Calu3 (cell line): ENCODE measurements around the gene SLC25A24. TPM values are rescaled to one million over a fixed set of nuclear protein-coding genes. Genes with fewer than 3 reads are reported as not detected.
A peak's percentile ranks its signal among the peaks of the same experiment; 100 is the strongest.

Experiments
- BruUV-seq: library from RNA; stranded (reverse); fragments of 400-500 nt; replicated peaks from 2 replicates; lab custom pipeline; 2021; lab: Mats Ljungman, UMichigan
- CTCF ChIA-PET: fragments of 300-600 bp; sonication (Branson Sonifier 250); formaldehyde crosslinking; loops from one replicate; lab custom pipeline; 2022; ENCODE audit warnings: antibody characterized with exemption; lab: Charles Lee
- DNase-seq: peaks from one replicate; pipeline ENCODE4 v3.0.0; 2022
- H3K27ac Mint-ChIP-seq: one replicate; pipeline ENCODE4 v1.8.0; 2022; ENCODE audit warnings: mixed read lengths; ENCODE audit not compliant: unreplicated experiment
- H3K27me3 Mint-ChIP-seq: one replicate; pipeline ENCODE4 v1.8.0; 2022; ENCODE audit warnings: mixed read lengths; ENCODE audit not compliant: unreplicated experiment
- H3K36me3 Mint-ChIP-seq: one replicate; pipeline ENCODE4 v1.8.0; 2022; ENCODE audit warnings: mild to moderate bottlenecking, moderate library complexity, mixed read lengths; ENCODE audit not compliant: insufficient read depth, unreplicated experiment
- H3K4me1 Mint-ChIP-seq: one replicate; pipeline ENCODE4 v1.8.0; 2022; ENCODE audit warnings: mild to moderate bottlenecking, low read depth, mixed read lengths; ENCODE audit not compliant: unreplicated experiment
- H3K4me3 Mint-ChIP-seq: one replicate; pipeline ENCODE4 v1.8.0; 2022; ENCODE audit warnings: mild to moderate bottlenecking, low read depth, moderate library complexity, mixed read lengths; ENCODE audit not compliant: unreplicated experiment
- H3K9me3 Mint-ChIP-seq: one replicate; pipeline ENCODE4 v1.8.0; 2022; ENCODE audit warnings: low read depth, mixed read lengths; ENCODE audit not compliant: unreplicated experiment
- CTCF ChIP-seq: fragments of 200-600 bp; IDR thresholded peaks from one replicate; pipeline ENCODE4 v1.8.0; 2022; ENCODE audit warnings: antibody characterized with exemption; ENCODE audit not compliant: unreplicated experiment
- intact Hi-C: fragments of 100-400 bp; cut with micrococcal nuclease; formaldehyde crosslinking; loops from one replicate; pipeline ENCODE4 v1.10.0; 2022; ENCODE audit not compliant: unreplicated experiment
- total RNA-seq: library from RNA; stranded (reverse); gene quantifications from 2 replicates; pipeline ENCODE4 v1.2.3, GENCODE V29; 2022

Gene SLC25A24
- total RNA-seq, 1 experiment from 2014 or later = 40.7 TPM

DNA sequence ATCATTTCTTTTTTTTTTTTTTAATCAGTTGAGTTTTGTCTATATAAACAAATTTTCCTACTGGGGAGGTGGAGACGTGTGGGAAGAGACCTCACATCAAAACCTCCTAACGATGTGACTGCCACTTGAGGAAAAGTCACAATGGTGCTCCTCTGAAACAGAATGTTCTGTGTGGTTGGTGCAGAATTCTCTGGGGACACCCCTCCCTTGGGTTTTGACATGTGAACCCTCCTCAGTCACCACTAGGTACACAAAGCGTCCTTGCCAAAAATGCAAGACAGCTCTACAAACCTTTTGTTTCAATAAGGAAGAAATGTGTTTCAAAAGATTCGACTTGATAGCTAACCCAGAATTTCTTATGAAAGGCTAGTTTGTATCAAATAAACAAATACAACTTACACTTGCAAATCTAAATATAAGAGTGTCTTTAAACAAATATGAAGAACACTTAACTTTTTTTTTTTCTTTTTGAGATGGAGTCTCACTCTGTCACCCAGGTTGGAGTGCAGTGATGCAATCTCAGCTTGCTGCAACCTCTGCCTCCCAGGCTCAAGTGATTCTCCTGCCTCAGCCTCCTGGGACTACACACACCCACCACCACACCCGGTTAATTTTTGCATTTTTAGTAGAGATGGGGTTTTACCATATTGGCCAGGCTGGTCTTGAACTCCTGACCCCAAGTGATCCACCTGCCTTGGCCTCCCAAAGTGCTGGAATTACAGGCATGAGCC is 9.3 kb downstream of the SLC25A24 start:
- no peak for TF ChIP-seq CTCF
- no peak for DNase-seq
- Mint-ChIP-seq H3K36me3 (peaks cover 27% of the 10 kb centered on the region), H3K4me3 (no peak overlapping the region), H3K27me3 (no peaks in the 10 kb centered on the region), H3K9me3 (no peaks in the 10 kb centered on the region), H3K4me1 (no peaks in the 10 kb centered on the region), H3K27ac (no peak overlapping the region)
- BruUV-seq = no TSS peak
- intact Hi-C loops = no loop called here
- CTCF ChIA-PET = no interaction called here

DNA sequence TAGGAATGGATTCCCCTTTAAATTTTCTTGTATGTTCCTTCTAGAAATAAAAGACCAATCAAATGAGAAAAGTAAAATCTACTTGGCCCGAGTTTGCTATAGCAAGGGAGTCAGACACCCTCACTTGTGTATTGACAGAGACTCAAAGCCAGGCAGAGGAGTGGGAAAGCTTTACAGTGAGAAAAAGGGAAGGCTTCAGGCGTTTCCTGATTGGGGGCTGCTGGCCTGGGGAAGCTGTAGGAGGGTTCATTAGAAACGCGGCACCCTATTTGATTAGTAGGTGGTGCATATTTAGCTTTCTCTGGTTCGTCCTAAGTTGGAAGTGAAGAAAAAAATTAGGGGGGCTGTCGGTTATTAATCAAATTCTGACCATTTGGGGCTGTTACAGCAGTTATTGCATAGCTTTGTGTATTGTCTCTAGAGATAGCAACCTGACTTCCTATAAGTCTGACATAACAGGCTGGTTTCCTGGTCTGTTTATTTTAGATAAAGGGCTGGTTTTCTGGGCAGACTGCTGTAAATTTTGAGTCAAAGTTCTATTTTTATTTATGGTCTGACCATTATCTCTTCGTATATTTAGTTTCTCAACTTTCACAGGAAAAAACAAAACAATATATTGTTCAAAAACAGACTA is 10.0 kb downstream of the SLC25A24 start:
- CTCF ChIA-PET = no interaction called here
- peaks cover 24% of the 10 kb centered on the region for H3K36me3 Mint-ChIP-seq
- no peaks in the 10 kb centered on the region for H3K4me1 Mint-ChIP-seq
- no peaks in the 10 kb centered on the region for H3K27me3 Mint-ChIP-seq
- intact Hi-C loops = no loop called here
- DNase-seq = no peak
- H3K27ac Mint-ChIP-seq = no peak overlapping the region
- no peak overlapping the region for H3K4me3 Mint-ChIP-seq
- no peaks in the 10 kb centered on the region for H3K9me3 Mint-ChIP-seq
- BruUV-seq = TSS peak; percentile 21
- no peak for TF ChIP-seq CTCF

DNA sequence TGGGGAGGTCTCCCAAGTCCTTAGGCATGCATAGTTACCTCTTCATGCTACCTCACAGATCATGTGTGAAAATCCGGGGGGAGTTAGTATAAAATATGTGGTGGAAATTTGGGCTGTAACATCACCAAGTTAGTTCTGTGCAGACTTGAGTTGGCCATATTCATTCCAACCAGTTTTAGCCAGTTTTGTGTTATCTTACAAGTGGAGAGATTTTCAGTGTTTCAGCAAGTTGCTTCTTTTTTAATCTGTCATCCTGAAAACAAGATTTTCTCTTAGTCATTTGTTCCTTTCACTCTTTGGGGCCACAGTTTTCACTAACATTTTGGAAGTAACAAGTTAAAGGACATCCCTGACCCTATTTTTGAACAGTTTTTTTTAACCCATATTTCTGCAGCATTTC is 11.3 kb downstream of the SLC25A24 start:
- CTCF ChIA-PET = no interaction called here
- intact Hi-C loops = no loop called here
- Mint-ChIP-seq H3K27ac (no peak overlapping the region), H3K9me3 (no peaks in the 10 kb centered on the region), H3K4me1 (no peaks in the 10 kb centered on the region), H3K4me3 (no peak overlapping the region), H3K27me3 (no peaks in the 10 kb centered on the region), H3K36me3 (peaks cover 24% of the 10 kb centered on the region)
- BruUV-seq = no TSS peak
- DNase-seq = no peak
- no peak for TF ChIP-seq CTCF

- intact Hi-C loops = no loop called here
- H3K4me3 Mint-ChIP-seq = no peak overlapping the region
- no peaks in the 10 kb centered on the region for H3K9me3 Mint-ChIP-seq
- no peak for TF ChIP-seq CTCF
- peaks cover 9% of the 10 kb centered on the region for H3K4me1 Mint-ChIP-seq
- H3K27me3 Mint-ChIP-seq = no peaks in the 10 kb centered on the region
- no peak for DNase-seq
- CTCF ChIA-PET = no interaction called here
- H3K27ac Mint-ChIP-seq = peak overlapping the region; percentile 66
- H3K36me3 Mint-ChIP-seq = peaks cover 37% of the 10 kb centered on the region
- no TSS peak for BruUV-seq
Measured at GRCh38 chr1:108182959-108183700, 17.0 kb downstream of the SLC25A24 start.
